Upper lobe of left lung (tissue), 6 donors: ENCODE measurements around the gene APOC4. TPM values are rescaled to one million over a fixed set of nuclear protein-coding genes. Genes with fewer than 3 reads are reported as not detected.
A peak's percentile ranks its signal among the peaks of the same experiment; 100 is the strongest.
"Not testable (repeated sequence)": the region's sequence is repeated elsewhere in the genome, so short reads cannot be mapped to it uniquely, and the experiment has no call there.

Source experiments
- ATAC-seq, 2 donors: fragments of 200-7000 bp; cut with Tn5 transposase; one replicate each; pipeline ENCODE4 v1.9.1; 2022; ENCODE audit warnings: mild to moderate bottlenecking in 2 of 2, moderate library complexity in 2 of 2; ENCODE audit not compliant: low FRiP score in 2 of 2
- DNase-seq, 2 donors: peaks; one replicate each; pipeline ENCODE4 v3.0.0-alpha.2; 2019 to 2020
- H3K27ac ChIP-seq, 4 donors: fragments of 200-600 bp; sonication (generic); one replicate each; pipeline ENCODE4 v1.5.1; 2016 to 2019
- H3K27me3 ChIP-seq, 4 donors: fragments of 200-600 bp; sonication (generic); one replicate each; pipeline ENCODE4 v1.5.1; 2017 to 2019
- H3K36me3 ChIP-seq, 4 donors: fragments of 200-600 bp; sonication (generic); one replicate each; pipeline ENCODE4 v1.5.1; 2016 to 2019
- H3K4me1 ChIP-seq, 4 donors: fragments of 200-600 bp; sonication (generic); one replicate each; pipeline ENCODE4 v1.5.1; 2018 to 2019
- H3K4me3 ChIP-seq, 4 donors: fragments of 200-600 bp; sonication (generic); one replicate each; pipeline ENCODE4 v1.5.1; 2017 to 2019; ENCODE audit warnings: mild to moderate bottlenecking in 2 of 4, moderate library complexity in 1 of 4
- H3K9me3 ChIP-seq, 4 donors: fragments of 200-600 bp; sonication (generic); one replicate each; pipeline ENCODE4 v1.5.1; 2018 to 2019
- CTCF ChIP-seq, 6 experiments: fragments of 450-650 bp in 4 of 6; fragments of 200-600 bp in 2 of 6; sonication (generic) in 2 of 6; IDR thresholded peaks; one replicate each; pipeline ENCODE4 v1.5.1; 2016 to 2019; ENCODE audit warnings: antibody characterized with exemption in 6 of 6
- EP300 ChIP-seq, 4 donors: sonication (generic); formaldehyde crosslinking; IDR thresholded peaks; one replicate each; pipeline ENCODE4 v1.5.1; 2017; ENCODE audit warnings: antibody characterized with exemption in 4 of 4, control low read depth in 2 of 4
- POLR2A ChIP-seq, 4 donors: fragments of 450-650 bp; IDR thresholded peaks; one replicate each; pipeline ENCODE4 v1.5.1; 2016 to 2017; ENCODE audit warnings: antibody characterized with exemption in 4 of 4, mild to moderate bottlenecking in 2 of 4
- POLR2AphosphoS5 ChIP-seq, 2 donors: sonication (generic); formaldehyde crosslinking; IDR thresholded peaks; one replicate each; pipeline ENCODE4 v1.5.1; 2017; ENCODE audit warnings: antibody characterized with exemption in 2 of 2
- WGBS, 2 donors: methylation state at CpG; one replicate each; pipeline ENCODE4 v1.1.5; 2017 to 2018; 5-methylcytosine and 5-hydroxymethylcytosine counted together
- total RNA-seq, 6 donors: library from RNA; depleted of rRNA in 4 of 6; stranded (reverse); fragments of >200 nt in 4 of 6; gene quantifications; one replicate each; pipeline versions ENCODE4 v1.1.0 to v1.2.1, GENCODE V29; 2016 to 2021
- donor health status: DM: no; HTN: no; CAD: no; lungs with moderate emphysema.
- donor health status: DM: no; HTN: yes; CAD: no; lungs with severe emphysema.

Gene APOC4
- total RNA-seq, 6 donors from 2014 or later, result 0.49 to 2.7 TPM; not detected in 4

- ATAC-seq, result no peak
- 90 to 95% methylated on average over 2 to 42 of the region's 44 CpGs for WGBS, 2 donors
These were observed 33.2 kb upstream of the APOC4 start for GRCh38 chr19:44908836-44909261.

GRCh38 chr19:44909775-44910174, 32.3 kb upstream of the APOC4 start:
- TF ChIP-seq EP300 (IDR thresholded peaks at IDR 0.05), result no peak
- TF ChIP-seq CTCF (IDR thresholded peaks at IDR 0.05), result no peak
- TF ChIP-seq POLR2A (IDR thresholded peaks at IDR 0.05), result no peak
- TF ChIP-seq POLR2AphosphoS5 (IDR thresholded peaks at IDR 0.05), result no peak
- Histone ChIP-seq H3K4me3 (peak overlapping the region in 1 of 4 donors; percentile 3), H3K27me3 (peaks cover 0 to 12% (median 3%) of the 10 kb centered on the region in 4 donors), H3K4me1 (peaks cover 8 to 41% (median 24%) of the 10 kb centered on the region in 4 donors), H3K27ac (peak overlapping the region in 1 of 4 donors; percentile 5), H3K36me3 (no peaks in the 10 kb centered on the region), H3K9me3 (no peaks in the 10 kb centered on the region)
- WGBS, 2 donors, result 83 to 84% methylated on average over 3 to 5 of the region's 5 CpGs
- no peak for ATAC-seq
- no peak for DNase-seq

More at GRCh38 chr19:44908836-44909261, 33.2 kb upstream of the APOC4 start:
- H3K9me3 ChIP-seq, result no peaks in the 10 kb centered on the region
- H3K27ac ChIP-seq, result no peak overlapping the region
- no peaks in the 10 kb centered on the region for H3K36me3 ChIP-seq
- peaks cover 8 to 34% (median 18%) of the 10 kb centered on the region in 4 donors for H3K4me1 ChIP-seq
- no peak overlapping the region for H3K4me3 ChIP-seq
- H3K27me3 ChIP-seq, result peaks cover 0 to 15% (median 3%) of the 10 kb centered on the region in 4 donors
- no peak for TF ChIP-seq POLR2AphosphoS5 (IDR thresholded peaks at IDR 0.05)
- peak in 1 of 4 donors; percentile 21 for TF ChIP-seq POLR2A (IDR thresholded peaks at IDR 0.05)
- DNase-seq, result peak in 1 of 2 donors; percentile 83

- DNase-seq, H3K27me3 ChIP-seq, H3K4me3 ChIP-seq, H3K9me3 ChIP-seq, H3K36me3 ChIP-seq, ATAC-seq: not testable (repeated sequence)
- peaks cover 2 to 20% (median 20%) of the 10 kb centered on the region in 4 donors for H3K4me1 ChIP-seq
- H3K27ac ChIP-seq, result peak overlapping the region in 1 of 4 donors; percentile 80
- WGBS, 2 donors, result 95 to 98% methylated on average over 6 of the region's 6 CpGs
These were observed 30.1 kb upstream of the APOC4 start for GRCh38 chr19:44911896-44912295.

- peak in 1 of 2 donors; percentile 1 for ATAC-seq
- no peaks in the 10 kb centered on the region for H3K27me3 ChIP-seq
- TF ChIP-seq CTCF (IDR thresholded peaks at IDR 0.05) (no peak), POLR2A (IDR thresholded peaks at IDR 0.05) (no peak), EP300 (IDR thresholded peaks at IDR 0.05) (no peak), POLR2AphosphoS5 (IDR thresholded peaks at IDR 0.05) (no peak)
- WGBS, 2 donors, result 42 to 46% methylated on average over 4 to 6 of the region's 6 CpGs
- no peaks in the 10 kb centered on the region for H3K36me3 ChIP-seq
- H3K4me3 ChIP-seq, result no peak overlapping the region
- H3K4me1 ChIP-seq, result peaks cover 2 to 20% (median 20%) of the 10 kb centered on the region in 4 donors
- DNase-seq, result peak in 1 of 2 donors; percentile 68
- peak overlapping the region in 2 of 4 donors; percentile 23 to 80 for H3K27ac ChIP-seq
- H3K9me3 ChIP-seq, result no peaks in the 10 kb centered on the region
These were observed 29.2 kb upstream of the APOC4 start for GRCh38 chr19:44912854-44913253.

GRCh38 chr19:44913512-44914432, 28.3 kb upstream of the APOC4 start:
- not testable (repeated sequence) for H3K36me3 ChIP-seq, H3K9me3 ChIP-seq, H3K27me3 ChIP-seq, DNase-seq, ATAC-seq
- Histone ChIP-seq H3K27ac (peak overlapping the region in 3 of 4 donors; percentile 48 to 81 (median 80)), H3K4me3 (peak overlapping the region in 3 of 4 donors; percentile 45 to 58 (median 55)), H3K4me1 (peaks cover 2 to 20% (median 20%) of the 10 kb centered on the region in 4 donors)
- WGBS, 2 donors, result 50 to 55% methylated on average over 23 of the region's 23 CpGs

GRCh38 chr19:44914433-44915206, 27.4 kb upstream of the APOC4 start, which contains the start of gene APOC1:
Gene APOC1, plus strand, starts transcription at chr19:44914608. Its CDS starts 284 bp downstream, at chr19:44914892.
- 6 to 7% methylated on average over 25 to 28 of the region's 28 CpGs for WGBS, 2 donors
- peak; percentile 89 to 94 for ATAC-seq
- H3K4me1 ChIP-seq, result peaks cover 2 to 20% (median 20%) of the 10 kb centered on the region in 4 donors
- H3K4me3 ChIP-seq, result peak within 1 kb of the TSS in 3 of 4 donors; percentile 45 to 58 (median 55)
- peak in 1 of 4 donors; percentile 43 for TF ChIP-seq POLR2A (IDR thresholded peaks at IDR 0.05)
- peak in 1 of 2 donors; percentile 89 for DNase-seq
- H3K36me3 ChIP-seq, H3K9me3 ChIP-seq, H3K27me3 ChIP-seq: not testable (repeated sequence)
- peak within 1 kb of the TSS; percentile 48 to 81 (median 66) for H3K27ac ChIP-seq
